ENCODE data around the gene SYT12. TPM values are rescaled to one million over a fixed set of nuclear protein-coding genes. Genes with fewer than 3 reads are reported as not detected.
A peak's percentile ranks its signal among the peaks of the same experiment; 100 is the strongest.

Gene SYT12
- total RNA-seq, 1 donor, result 0.09 TPM

DNA sequence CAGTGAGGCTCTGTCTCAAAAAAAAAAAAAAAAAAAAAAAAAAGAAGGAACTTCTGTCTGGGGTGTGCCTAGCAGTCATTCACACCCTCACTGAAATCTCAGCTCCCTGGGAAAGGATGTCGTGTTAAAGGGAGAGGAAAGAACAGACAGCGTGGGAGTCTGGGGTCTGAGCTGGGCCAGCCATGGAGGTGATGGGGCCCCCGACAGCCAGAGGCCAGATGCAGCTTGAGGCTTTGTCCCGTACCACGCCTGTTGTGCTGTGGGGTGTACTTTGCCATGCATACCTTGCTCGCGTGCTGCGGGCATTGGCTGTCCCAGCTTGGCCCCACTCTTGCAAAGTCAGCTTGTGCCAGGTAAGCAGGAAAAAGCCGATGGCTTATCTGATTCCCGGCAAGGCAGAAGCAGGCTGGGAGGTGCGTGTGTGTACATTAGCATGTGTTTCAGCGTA lies 4.6 kb downstream of the SYT12 start:
- no peak overlapping the region for H3K4me3 ChIP-seq (ENCODE audit: low read depth, low read length)
- TF ChIP-seq, protein P1, sequence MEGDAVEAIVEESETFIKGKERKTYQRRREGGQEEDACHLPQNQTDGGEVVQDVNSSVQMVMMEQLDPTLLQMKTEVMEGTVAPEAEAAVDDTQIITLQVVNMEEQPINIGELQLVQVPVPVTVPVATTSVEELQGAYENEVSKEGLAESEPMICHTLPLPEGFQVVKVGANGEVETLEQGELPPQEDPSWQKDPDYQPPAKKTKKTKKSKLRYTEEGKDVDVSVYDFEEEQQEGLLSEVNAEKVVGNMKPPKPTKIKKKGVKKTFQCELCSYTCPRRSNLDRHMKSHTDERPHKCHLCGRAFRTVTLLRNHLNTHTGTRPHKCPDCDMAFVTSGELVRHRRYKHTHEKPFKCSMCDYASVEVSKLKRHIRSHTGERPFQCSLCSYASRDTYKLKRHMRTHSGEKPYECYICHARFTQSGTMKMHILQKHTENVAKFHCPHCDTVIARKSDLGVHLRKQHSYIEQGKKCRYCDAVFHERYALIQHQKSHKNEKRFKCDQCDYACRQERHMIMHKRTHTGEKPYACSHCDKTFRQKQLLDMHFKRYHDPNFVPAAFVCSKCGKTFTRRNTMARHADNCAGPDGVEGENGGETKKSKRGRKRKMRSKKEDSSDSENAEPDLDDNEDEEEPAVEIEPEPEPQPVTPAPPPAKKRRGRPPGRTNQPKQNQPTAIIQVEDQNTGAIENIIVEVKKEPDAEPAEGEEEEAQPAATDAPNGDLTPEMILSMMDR (IDR thresholded peaks at IDR 0.05; ENCODE audit: insufficient read depth, low read length), result no peak
- DNase-seq (ENCODE audit: low read depth), result no peak

DNA sequence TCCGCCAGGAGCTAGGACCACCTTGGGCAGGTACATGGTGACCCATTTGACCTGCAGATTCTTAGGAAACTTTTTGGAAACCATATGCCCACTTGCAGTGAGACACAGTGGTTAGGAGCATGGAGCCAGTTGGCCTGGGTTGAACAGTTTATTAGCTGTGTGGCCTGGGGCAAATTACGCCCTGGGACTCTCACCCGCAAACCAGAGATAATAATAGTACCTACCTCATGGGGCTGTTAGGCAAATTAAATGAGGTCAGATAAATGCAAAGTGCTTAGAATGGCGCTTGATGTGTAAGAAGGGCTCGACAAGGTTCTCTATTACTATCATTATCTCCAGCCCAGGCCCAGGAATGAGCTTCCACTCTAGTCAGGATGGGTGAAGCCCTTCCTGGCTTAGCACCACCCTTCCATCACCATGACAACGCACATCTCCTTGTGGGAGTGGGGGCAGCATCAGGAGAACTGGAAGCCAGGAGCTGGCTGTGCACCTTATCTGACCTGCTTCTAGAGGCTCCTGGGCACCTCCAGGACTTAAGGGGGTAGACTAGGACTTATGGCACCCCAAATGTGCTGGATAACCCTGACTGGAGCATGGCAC lies 5.1 kb downstream of the SYT12 start:
- no peak for DNase-seq (ENCODE audit: low read depth)
- TF ChIP-seq, protein P1 (IDR thresholded peaks at IDR 0.05; ENCODE audit: insufficient read depth, low read length), result no peak
- H3K4me3 ChIP-seq (ENCODE audit: low read depth, low read length), result no peak overlapping the region

DNA sequence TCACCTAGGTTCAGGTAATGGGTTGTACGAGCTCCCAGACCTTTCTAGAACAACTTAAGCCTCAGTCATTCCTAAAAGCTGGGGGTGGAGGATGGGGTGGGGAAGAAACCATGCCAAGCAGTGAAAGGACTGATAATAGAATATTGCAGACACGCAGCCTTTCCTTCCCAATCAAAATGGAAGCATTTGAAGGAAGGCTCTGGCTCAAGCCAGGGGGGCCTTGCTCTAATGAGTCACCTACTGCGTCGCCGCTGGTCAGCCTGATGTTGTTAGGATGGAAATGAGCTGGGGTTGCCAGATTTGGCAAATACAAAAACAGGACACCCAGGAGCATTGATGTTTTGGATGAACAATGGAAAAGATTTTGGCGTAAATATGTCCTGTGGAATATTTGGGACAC lies 6.2 kb downstream of the SYT12 start:
- TF ChIP-seq, protein P1 (IDR thresholded peaks at IDR 0.05; ENCODE audit: insufficient read depth, low read length), result no peak
- peak; percentile 36 for DNase-seq (ENCODE audit: low read depth)
- no peak overlapping the region for H3K4me3 ChIP-seq (ENCODE audit: low read depth, low read length)

DNA sequence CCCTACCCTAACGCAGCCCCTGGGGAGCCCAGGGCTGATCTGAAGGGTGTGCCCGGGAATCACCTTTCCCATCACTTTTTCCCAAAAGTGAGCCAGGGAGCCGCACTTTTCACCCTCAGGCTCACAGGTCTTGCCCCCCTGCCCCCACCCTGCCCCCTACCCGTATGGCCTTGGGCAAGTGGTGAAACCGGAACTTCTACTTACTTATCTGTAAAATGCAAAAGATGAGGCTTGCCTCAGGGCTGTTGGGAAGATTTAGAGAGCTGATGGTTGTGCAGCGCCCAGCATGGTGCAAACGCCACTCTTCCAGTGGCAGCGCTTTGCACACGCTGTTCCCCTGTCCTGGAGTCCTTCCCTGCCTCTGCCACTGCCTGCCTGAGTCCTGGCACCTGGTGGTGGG lies 8.0 kb downstream of the SYT12 start:
- TF ChIP-seq, protein P1 (IDR thresholded peaks at IDR 0.05; ENCODE audit: insufficient read depth, low read length), result no peak
- no peak for DNase-seq (ENCODE audit: low read depth)
- no peak overlapping the region for H3K4me3 ChIP-seq (ENCODE audit: low read depth, low read length)

DNA sequence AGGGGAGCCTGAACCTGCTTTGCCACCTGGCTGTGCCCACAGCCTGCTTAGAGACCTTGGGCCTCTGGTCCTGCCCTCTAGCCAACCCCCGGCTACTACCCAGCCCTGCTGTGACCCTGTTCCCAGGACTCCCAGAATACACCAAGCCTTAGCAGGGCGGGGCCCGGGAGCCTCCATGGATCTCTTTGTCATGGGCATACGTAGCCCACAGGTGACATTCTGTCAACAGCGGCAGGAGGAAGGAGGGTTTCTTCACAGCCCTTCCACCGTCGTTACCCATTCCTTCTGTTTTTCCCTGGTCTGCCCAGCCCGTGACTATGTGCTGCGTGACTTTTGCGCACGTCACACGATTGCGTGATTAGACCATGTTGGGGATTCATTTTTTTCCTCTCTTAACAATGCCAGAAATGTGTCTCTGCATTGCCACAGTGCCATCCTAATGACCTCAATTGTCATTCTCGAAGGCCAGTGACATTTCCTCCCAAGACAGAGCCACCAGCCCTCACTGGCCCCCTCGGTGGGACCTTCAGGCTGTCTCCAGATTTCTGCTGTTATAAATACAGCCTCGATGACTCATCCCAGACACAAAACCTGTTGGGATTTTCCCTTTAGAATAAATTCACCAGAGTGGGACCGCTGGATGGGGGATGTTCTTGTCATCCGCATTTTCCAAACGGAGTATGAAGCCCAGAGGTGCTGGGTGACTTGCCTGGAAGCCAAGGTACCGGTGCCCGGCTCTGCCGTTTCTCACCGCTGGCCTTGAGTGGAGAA lies 9.0 kb downstream of the SYT12 start:
- H3K4me3 ChIP-seq (ENCODE audit: low read depth, low read length), result no peak overlapping the region
- TF ChIP-seq, protein P1 (IDR thresholded peaks at IDR 0.05; ENCODE audit: insufficient read depth, low read length), result no peak
- DNase-seq (ENCODE audit: low read depth), result peak; percentile 35

DNA sequence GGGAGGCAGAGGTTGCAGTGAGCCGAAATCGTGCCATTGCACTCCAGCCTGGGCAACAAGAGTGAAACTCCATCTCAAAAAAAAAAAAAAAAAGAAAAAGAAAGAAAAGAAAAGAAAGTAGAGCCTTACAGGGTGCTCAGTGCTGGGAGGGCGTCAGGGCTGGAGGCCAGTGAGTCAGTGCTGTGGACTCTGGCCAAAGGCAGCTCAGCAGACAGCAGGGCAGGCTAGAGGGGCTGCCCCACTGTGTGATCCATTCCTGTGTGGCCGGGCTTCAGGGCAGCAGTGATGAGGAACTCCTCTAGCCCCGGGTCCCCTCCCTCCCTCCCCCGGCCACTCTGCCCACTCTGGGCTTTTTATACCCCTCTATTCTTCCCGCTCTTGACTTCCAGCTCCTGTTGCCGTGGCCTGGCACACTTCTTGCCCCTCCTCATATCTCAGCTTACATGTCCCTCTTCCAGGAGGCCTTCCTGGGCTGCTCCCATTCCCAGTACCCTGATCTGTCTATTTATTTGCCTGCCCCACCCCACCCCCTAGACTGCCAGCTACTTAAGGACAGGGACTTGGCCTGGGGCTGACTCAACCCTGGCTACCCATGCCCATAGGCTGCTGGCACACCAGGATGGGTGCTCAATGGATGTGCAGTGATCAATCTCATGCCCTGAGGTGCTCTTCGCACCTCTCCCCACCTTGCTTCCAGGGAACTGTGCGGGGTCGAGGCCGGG lies 10.1 kb downstream of the SYT12 start:
- DNase-seq (ENCODE audit: low read depth), result peak; percentile 91
- TF ChIP-seq, protein P1 (IDR thresholded peaks at IDR 0.05; ENCODE audit: insufficient read depth, low read length), result no peak
- H3K4me3 ChIP-seq (ENCODE audit: low read depth, low read length), result no peak overlapping the region
